Peyer's patch (tissue), 4 donors: ENCODE data around the gene SLC49A3. TPM values are rescaled to one million over a fixed set of nuclear protein-coding genes. Genes with fewer than 3 reads are reported as not detected.

Experiments
- DNase-seq, 3 donors: peaks; one replicate each; pipeline ENCODE4 v3.0.0-alpha.2; 2017 to 2019
- H3K27ac ChIP-seq, 4 donors: fragments of 200-600 bp; sonication (generic); one replicate each; pipeline ENCODE4 v1.5.1; 2016 to 2019
- H3K27me3 ChIP-seq, 2 donors: fragments of 200-600 bp; sonication (generic); one replicate each; pipeline ENCODE4 v1.5.1; 2019
- H3K36me3 ChIP-seq, 3 donors: fragments of 200-600 bp; sonication (generic); one replicate each; pipeline ENCODE4 v1.5.1; 2016 to 2019
- H3K4me1 ChIP-seq, 4 donors: fragments of 200-600 bp; sonication (generic); one replicate each; pipeline ENCODE4 v1.5.1; 2016 to 2019
- H3K4me3 ChIP-seq, 4 donors: fragments of 200-600 bp; sonication (generic); 1 replicate in 3 of 4; 2 replicates in 1 of 4; pipeline ENCODE4 v1.5.1; 2016 to 2019; ENCODE audit warnings: mild to moderate bottlenecking in 1 of 4
- H3K9me3 ChIP-seq, 4 donors: fragments of 200-600 bp; sonication (generic); one replicate each; pipeline ENCODE4 v1.5.1; 2016 to 2019; ENCODE audit warnings: mild to moderate bottlenecking in 1 of 4
- POLR2A ChIP-seq, 2 donors: fragments of 450-650 bp; IDR thresholded peaks; one replicate each; pipeline ENCODE4 v1.5.1; 2017; ENCODE audit warnings: antibody characterized with exemption in 2 of 2, mild to moderate bottlenecking in 2 of 2, moderate library complexity in 2 of 2
- total RNA-seq, 4 donors: library from RNA; depleted of rRNA; stranded (reverse); fragments of >200 nt; gene quantifications; one replicate each; pipeline ENCODE4 v1.1.0, GENCODE V29; 2016
- TF ChIP-seq, protein P1 (sequence below), 6 experiments: fragments of 450-650 bp in 4 of 6; fragments of 200-600 bp in 2 of 6; sonication (generic) in 1 of 6; IDR thresholded peaks; one replicate each; pipeline ENCODE4 v1.5.1; 2017 to 2019; ENCODE audit warnings: antibody characterized with exemption in 6 of 6, mild to moderate bottlenecking in 3 of 6, moderate library complexity in 1 of 6

SLC49A3 gene
- total RNA-seq, 4 donors from 2014 or later, result 4.1 to 13.3 (median 9.4) TPM

GRCh38 chr4:684623-685327, 4.2 kb downstream of the SLC49A3 start:
- no peak overlapping the region for H3K4me3 ChIP-seq
- DNase-seq, result peak in 1 of 3 donors; percentile 46
- H3K9me3 ChIP-seq, result no peaks in the 10 kb centered on the region
- no peak for TF ChIP-seq POLR2A (IDR thresholded peaks at IDR 0.05)
- TF ChIP-seq, protein P1, sequence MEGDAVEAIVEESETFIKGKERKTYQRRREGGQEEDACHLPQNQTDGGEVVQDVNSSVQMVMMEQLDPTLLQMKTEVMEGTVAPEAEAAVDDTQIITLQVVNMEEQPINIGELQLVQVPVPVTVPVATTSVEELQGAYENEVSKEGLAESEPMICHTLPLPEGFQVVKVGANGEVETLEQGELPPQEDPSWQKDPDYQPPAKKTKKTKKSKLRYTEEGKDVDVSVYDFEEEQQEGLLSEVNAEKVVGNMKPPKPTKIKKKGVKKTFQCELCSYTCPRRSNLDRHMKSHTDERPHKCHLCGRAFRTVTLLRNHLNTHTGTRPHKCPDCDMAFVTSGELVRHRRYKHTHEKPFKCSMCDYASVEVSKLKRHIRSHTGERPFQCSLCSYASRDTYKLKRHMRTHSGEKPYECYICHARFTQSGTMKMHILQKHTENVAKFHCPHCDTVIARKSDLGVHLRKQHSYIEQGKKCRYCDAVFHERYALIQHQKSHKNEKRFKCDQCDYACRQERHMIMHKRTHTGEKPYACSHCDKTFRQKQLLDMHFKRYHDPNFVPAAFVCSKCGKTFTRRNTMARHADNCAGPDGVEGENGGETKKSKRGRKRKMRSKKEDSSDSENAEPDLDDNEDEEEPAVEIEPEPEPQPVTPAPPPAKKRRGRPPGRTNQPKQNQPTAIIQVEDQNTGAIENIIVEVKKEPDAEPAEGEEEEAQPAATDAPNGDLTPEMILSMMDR (IDR thresholded peaks at IDR 0.05), result no peak
- no peak overlapping the region for H3K27ac ChIP-seq
- no peaks in the 10 kb centered on the region for H3K36me3 ChIP-seq
- H3K27me3 ChIP-seq, result no peaks in the 10 kb centered on the region
- H3K4me1 ChIP-seq, result peaks cover 13 to 66% (median 16%) of the 10 kb centered on the region in 4 donors

DNA sequence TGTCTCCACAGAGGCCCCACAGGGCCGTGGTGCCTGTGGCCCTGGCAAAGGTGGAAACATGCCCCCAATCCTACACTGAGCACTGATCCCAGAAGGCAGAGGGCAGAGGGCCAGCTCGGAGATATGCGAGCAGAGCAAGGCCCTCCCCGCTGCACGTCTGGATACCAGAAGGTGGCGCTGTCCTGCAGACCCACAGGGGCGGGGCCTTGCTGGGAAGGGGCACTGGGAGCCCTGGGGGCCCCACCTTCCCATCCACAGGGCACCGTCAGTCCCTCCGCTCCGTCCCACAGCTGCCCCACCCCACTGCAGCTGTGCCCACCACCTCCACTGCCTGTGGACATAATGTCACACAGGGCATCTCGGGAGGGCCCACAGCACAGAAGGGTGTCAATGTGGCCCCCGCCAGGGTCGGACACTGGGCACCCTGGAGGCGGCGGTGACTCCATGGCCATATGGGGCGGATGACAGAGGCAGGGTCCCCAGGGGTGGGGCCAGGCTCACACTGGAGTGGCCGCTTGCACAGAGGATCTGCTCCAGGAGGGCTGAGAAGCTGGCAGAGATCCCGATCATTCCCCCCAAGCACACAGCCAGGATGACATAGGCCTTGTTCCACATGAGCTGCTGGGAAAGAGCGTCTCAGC, 4.8 kb downstream of the SLC49A3 start:
- Histone ChIP-seq H3K4me3 (no peak overlapping the region), H3K27ac (no peak overlapping the region), H3K9me3 (no peaks in the 10 kb centered on the region), H3K36me3 (no peaks in the 10 kb centered on the region), H3K4me1 (peaks cover 8 to 61% (median 16%) of the 10 kb centered on the region in 4 donors), H3K27me3 (no peaks in the 10 kb centered on the region)
- TF ChIP-seq POLR2A (IDR thresholded peaks at IDR 0.05), result no peak
- TF ChIP-seq, protein P1 (IDR thresholded peaks at IDR 0.05), result peak; percentile 11 to 80 (median 66)
- DNase-seq, result peak in 2 of 3 donors; percentile 80 to 82

DNA sequence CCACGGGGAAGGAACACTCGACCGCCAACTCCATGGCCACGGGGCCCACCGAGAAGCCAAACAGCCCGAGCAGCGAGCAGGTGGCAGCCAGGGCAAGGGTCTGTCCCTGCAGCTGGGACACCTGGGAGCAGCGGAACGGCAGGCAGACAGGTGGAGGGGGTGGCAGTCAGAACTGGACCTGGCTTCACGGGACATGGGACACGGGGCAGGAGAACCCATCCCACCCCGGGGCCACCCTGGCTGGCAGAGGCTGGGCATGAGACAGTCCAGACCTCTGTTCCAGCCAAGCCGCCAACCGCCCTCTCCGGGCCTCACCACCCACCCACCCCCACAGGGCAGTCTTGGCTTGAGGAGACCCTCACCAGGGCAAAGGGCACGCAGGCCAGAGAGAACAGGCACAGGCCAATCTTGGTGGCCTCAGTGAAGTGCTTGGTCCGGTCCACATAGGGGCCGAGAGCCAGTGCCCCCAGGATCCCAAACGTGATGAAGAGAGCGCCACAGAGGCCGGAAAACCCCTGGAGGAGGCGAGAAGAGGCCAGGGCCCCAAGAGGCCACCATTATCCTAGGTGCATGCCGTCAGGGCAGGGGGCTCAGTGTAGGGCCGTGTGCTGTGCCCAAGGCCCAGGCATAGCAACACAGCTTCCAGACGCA, 5.6 kb downstream of the SLC49A3 start:
- no peaks in the 10 kb centered on the region for H3K36me3 ChIP-seq
- H3K27me3 ChIP-seq, result no peaks in the 10 kb centered on the region
- TF ChIP-seq, protein P1 (IDR thresholded peaks at IDR 0.05), result no peak
- no peak for TF ChIP-seq POLR2A (IDR thresholded peaks at IDR 0.05)
- H3K27ac ChIP-seq, result no peak overlapping the region
- H3K4me1 ChIP-seq, result peaks cover 8 to 57% (median 16%) of the 10 kb centered on the region in 4 donors
- peak in 1 of 3 donors; percentile 47 for DNase-seq
- H3K4me3 ChIP-seq, result no peak overlapping the region
- H3K9me3 ChIP-seq, result no peaks in the 10 kb centered on the region

GRCh38 chr4:682490-683172, 6.3 kb downstream of the SLC49A3 start:
- DNase-seq, result peak in 1 of 3 donors; percentile 60
- Histone ChIP-seq H3K4me1 (peaks cover 7 to 57% (median 16%) of the 10 kb centered on the region in 4 donors), H3K9me3 (no peaks in the 10 kb centered on the region), H3K27me3 (no peaks in the 10 kb centered on the region), H3K36me3 (no peaks in the 10 kb centered on the region), H3K4me3 (peak overlapping the region in 2 of 4 donors; percentile 50 to 55), H3K27ac (peak overlapping the region in 1 of 4 donors; percentile 49)
- TF ChIP-seq, protein P1 (IDR thresholded peaks at IDR 0.05), result peak in 1 of 6 experiments; percentile 23
- TF ChIP-seq POLR2A (IDR thresholded peaks at IDR 0.05), result no peak

GRCh38 chr4:681736-682451, 7.1 kb downstream of the SLC49A3 start:
- TF ChIP-seq, protein P1 (IDR thresholded peaks at IDR 0.05), result no peak
- TF ChIP-seq POLR2A (IDR thresholded peaks at IDR 0.05), result peak in 1 of 2 donors; percentile 22
- Histone ChIP-seq H3K36me3 (no peaks in the 10 kb centered on the region), H3K27ac (peak overlapping the region in 2 of 4 donors; percentile 17 to 49), H3K4me3 (peak overlapping the region in 3 of 4 donors; percentile 20 to 55 (median 50)), H3K9me3 (no peaks in the 10 kb centered on the region), H3K4me1 (peaks cover 3 to 55% (median 18%) of the 10 kb centered on the region in 4 donors), H3K27me3 (no peaks in the 10 kb centered on the region)
- DNase-seq, result peak; percentile 53 to 91 (median 86)
